ENCODE measurements around the gene SAP30BP.
A peak's percentile ranks its signal among the peaks of the same experiment; 100 is the strongest.

The SAP30BP gene

DNA sequence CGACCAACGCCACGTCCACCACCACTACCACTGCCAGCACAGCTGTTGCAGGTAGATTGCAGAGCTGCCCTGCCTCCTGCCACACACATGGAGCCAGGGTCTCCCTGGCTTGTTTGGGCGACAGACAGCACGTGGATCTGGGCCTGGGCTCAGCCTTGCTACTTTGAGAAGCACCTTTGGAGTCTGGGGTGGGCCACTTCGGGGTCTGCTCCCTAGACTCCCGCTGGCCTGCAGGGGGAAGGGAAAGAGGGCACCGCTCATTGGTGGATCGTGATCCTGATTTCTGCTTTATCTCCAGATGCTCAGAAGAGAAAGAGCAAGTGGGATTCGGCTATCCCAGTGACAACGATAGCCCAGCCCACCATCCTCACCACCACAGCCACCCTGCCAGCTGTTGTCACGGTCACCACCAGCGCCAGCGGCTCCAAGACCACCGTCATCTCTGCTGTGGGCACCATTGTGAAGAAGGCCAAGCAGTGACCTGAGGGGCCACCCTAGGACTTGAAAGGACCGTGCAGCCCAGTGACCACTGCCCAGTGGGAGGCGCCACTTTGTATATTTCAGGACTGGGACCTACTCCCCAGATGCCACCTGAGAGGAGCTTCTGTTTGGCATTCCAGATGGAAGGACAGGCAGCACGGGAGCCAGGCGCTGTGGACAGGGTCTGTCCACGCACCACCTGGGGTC is 39.0 kb downstream of the SAP30BP start:
- H3K27ac ChIP-seq: no peak overlapping the region
- peaks cover 72 to 78% (median 73%) of the 10 kb centered on the region in 3 donors for H3K36me3 ChIP-seq
- no peaks in the 10 kb centered on the region for H3K9me3 ChIP-seq

DNA sequence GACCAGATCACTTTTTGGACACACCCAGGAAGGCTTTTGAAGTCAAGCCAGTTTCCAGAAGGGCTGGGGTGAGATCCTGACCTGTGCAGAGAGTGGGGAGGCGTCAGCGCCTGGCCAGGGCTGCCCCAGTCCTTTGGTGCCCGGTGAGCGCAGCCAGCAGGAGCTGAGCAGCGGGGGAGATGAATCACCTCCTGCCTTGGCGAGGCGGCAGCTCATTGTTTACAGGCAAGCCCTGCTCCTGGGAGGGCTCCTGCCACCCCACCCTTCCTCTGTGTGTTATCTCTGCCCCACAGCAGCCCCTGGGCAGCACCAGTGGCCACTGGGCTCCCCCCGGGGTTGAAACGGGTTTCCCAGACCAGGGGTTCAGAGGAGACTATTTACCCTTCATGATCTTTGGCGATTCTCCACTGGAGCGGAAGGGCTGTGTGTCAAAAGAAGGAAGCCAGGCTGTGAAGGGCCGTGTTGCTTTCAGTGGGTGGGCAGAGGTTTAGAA is 40.0 kb downstream of the SAP30BP start:
- Histone ChIP-seq H3K36me3 (peaks cover 62 to 69% (median 64%) of the 10 kb centered on the region in 3 donors), H3K27me3 (peaks cover 0 to 5% of the 10 kb centered on the region in 2 donors), H3K4me3 (no peak overlapping the region), H3K27ac (no peak overlapping the region), H3K4me1 (no peaks in the 10 kb centered on the region), H3K9me3 (no peaks in the 10 kb centered on the region)
- TF ChIP-seq, protein P1, sequence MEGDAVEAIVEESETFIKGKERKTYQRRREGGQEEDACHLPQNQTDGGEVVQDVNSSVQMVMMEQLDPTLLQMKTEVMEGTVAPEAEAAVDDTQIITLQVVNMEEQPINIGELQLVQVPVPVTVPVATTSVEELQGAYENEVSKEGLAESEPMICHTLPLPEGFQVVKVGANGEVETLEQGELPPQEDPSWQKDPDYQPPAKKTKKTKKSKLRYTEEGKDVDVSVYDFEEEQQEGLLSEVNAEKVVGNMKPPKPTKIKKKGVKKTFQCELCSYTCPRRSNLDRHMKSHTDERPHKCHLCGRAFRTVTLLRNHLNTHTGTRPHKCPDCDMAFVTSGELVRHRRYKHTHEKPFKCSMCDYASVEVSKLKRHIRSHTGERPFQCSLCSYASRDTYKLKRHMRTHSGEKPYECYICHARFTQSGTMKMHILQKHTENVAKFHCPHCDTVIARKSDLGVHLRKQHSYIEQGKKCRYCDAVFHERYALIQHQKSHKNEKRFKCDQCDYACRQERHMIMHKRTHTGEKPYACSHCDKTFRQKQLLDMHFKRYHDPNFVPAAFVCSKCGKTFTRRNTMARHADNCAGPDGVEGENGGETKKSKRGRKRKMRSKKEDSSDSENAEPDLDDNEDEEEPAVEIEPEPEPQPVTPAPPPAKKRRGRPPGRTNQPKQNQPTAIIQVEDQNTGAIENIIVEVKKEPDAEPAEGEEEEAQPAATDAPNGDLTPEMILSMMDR (IDR thresholded peaks at IDR 0.05): no peak
- peak; percentile 42 to 73 for DNase-seq
- intact Hi-C loops (cut with DNase I; ENCODE audit: low total_unique reads): no loop called here

More for the DNA sequence above, 39.0 kb downstream of the SAP30BP start:
- H3K27me3 ChIP-seq: no peaks in the 10 kb centered on the region
- TF ChIP-seq, protein P1 (IDR thresholded peaks at IDR 0.05): no peak
- H3K4me1 ChIP-seq: peaks cover 0 to 3% (median 0%) of the 10 kb centered on the region in 4 donors
- intact Hi-C loops (cut with DNase I; ENCODE audit: low total_unique reads): no loop called here
- no peak overlapping the region for H3K4me3 ChIP-seq
- DNase-seq: no peak

DNA sequence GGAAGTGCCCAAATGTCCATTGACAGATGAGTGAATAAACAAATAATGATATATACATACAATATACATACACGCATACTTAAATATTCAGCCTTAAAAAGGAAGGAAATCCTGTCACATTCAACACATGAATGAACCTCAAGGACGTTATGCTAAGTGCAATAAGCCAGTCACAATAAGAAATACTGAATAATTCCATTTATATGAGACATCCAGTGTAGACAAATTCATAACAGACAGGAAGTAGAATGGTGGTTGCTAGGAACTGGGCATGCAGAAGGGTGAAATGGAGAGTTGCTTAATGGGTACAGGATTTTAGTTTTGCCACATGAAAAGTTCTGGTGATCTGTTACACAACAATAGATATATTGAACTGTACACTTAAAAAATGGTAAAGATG is 45.3 kb downstream of the SAP30BP start:
- TF ChIP-seq, protein P1 (IDR thresholded peaks at IDR 0.05): no peak
- no peak for DNase-seq
- intact Hi-C loops (cut with DNase I; ENCODE audit: low total_unique reads): no loop called here

DNA sequence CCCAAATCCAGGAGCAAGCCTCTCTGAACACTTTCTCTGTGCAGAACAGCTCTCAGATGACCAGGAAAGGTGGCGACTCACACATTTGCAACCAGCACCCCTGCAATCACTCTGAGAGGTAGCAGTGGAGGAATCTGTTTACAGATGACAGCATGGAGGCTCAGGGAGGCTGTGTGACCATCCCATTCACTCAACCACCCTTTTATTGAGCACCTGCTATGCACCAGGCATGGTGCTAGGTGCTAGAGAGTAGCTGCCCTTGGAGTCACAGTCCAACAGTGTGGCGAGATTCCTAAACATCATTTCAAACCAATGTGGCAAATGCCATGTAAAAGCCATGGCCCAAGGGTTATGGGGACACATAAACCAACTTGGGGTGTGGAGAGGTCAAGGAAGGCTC is 52.6 kb downstream of the SAP30BP start:
- H3K4me3 ChIP-seq: no peak overlapping the region
- no peak for DNase-seq
- H3K4me1 ChIP-seq: peaks cover 0 to 23% (median 11%) of the 10 kb centered on the region in 4 donors
- intact Hi-C loops (cut with DNase I; ENCODE audit: low total_unique reads): no loop called here
- TF ChIP-seq, protein P1 (IDR thresholded peaks at IDR 0.05): no peak
- peaks cover 0 to 7% (median 0%) of the 10 kb centered on the region in 3 donors for H3K36me3 ChIP-seq
- no peaks in the 10 kb centered on the region for H3K9me3 ChIP-seq
- H3K27me3 ChIP-seq: peaks cover 3 to 74% of the 10 kb centered on the region in 2 donors
- H3K27ac ChIP-seq: no peak overlapping the region

More for the DNA sequence above, 45.3 kb downstream of the SAP30BP start:
- Histone ChIP-seq H3K9me3 (no peaks in the 10 kb centered on the region), H3K4me1 (no peaks in the 10 kb centered on the region), H3K27me3 (peaks cover 0 to 20% of the 10 kb centered on the region in 2 donors), H3K4me3 (no peak overlapping the region), H3K27ac (no peak overlapping the region), H3K36me3 (peaks cover 9 to 16% (median 11%) of the 10 kb centered on the region in 3 donors)

DNA sequence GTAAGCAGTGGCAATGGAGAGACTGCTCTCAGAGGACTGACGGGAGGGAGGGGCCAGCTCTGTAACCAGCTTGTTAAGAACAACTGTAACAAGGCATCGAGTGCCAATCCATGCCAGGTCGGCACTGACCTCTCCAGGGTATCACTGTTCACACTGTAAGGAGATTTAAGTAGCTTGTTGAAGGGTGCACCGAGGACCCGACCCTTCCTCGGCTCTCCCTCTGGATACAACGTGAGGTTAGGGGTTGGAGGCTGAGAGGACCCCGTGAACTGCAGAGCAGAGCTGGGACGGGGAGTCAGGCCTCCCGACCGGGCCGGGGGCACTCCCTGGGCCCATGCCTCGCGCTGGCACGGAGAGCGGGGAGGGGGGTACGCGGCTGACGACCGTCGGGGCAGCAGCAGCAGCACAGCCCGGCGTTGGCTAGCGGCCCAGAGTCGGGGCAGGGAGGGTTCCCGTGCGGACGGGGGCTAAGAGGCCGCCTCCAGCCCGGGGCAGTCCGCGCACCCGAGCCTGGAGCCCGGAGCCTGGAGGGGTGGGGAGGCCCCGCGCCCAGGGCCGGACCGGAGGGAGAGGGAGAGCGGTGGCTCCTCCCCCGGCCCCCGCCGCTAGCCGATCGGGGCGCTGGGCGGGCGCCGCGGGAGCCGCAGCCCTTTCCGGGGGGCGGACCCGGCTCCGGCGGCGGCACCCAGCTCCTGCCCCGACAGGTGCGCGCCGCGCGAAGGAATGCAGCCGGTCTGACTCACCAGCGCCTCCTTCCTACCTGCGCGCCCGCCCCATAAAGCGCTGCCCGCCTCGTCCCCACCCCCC is 53.7 kb downstream of the SAP30BP start, which contains the start of gene ITGB4:
ITGB4 (plus strand) TSS at position 804 of the 807 bp plus-strand sequence. CDS start 3,245 bp downstream, outside the sequence.
- DNase-seq: peak in 1 of 2 donors; percentile 60
- peaks cover 0 to 18% (median 0%) of the 10 kb centered on the region in 3 donors for H3K36me3 ChIP-seq
- peaks cover 3 to 71% of the 10 kb centered on the region in 2 donors for H3K27me3 ChIP-seq
- peak within 1 kb of the TSS; percentile 34 to 51 for H3K4me3 ChIP-seq
- peaks cover 0 to 23% (median 11%) of the 10 kb centered on the region in 4 donors for H3K4me1 ChIP-seq
- TF ChIP-seq, protein P1 (IDR thresholded peaks at IDR 0.05): no peak
- H3K9me3 ChIP-seq: no peaks in the 10 kb centered on the region
- intact Hi-C loops (cut with DNase I; ENCODE audit: low total_unique reads): no loop called here
- H3K27ac ChIP-seq: no peak within 1 kb of the TSS

Measured in tibial artery (tissue), 4 donors.